ENCODE measurements around the gene TMEM62. TPM values are rescaled to one million over a fixed set of nuclear protein-coding genes. Genes with fewer than 3 reads are reported as not detected.
"Not testable (repeated sequence)": the region's sequence is repeated elsewhere in the genome, so short reads cannot be mapped to it uniquely, and the experiment has no call there.

TMEM62 gene
- total RNA-seq, 1 donor from 2014 or later, result 11.5 TPM

DNA sequence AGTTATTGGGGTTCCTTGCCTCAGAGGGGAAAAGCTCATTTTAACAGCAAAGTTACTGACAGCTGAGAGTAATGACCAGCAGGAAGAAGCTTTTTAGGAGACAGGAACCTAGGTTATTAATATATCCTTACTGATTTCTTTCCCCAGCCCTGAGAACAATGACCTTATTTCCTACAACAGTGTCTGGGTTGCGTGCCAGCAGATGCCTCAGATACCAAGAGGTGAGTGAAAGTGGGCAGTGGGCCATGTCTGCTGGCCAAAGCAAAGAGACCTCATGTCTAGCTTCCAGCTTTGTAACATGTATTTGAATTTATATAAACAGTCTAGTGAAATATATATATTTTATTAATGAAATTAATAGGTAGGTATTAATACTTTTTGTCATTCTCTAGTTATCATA lies 56.8 kb downstream of the TMEM62 start:
- no peak overlapping the region for H3K27ac Mint-ChIP-seq
- TF ChIP-seq, protein P1, sequence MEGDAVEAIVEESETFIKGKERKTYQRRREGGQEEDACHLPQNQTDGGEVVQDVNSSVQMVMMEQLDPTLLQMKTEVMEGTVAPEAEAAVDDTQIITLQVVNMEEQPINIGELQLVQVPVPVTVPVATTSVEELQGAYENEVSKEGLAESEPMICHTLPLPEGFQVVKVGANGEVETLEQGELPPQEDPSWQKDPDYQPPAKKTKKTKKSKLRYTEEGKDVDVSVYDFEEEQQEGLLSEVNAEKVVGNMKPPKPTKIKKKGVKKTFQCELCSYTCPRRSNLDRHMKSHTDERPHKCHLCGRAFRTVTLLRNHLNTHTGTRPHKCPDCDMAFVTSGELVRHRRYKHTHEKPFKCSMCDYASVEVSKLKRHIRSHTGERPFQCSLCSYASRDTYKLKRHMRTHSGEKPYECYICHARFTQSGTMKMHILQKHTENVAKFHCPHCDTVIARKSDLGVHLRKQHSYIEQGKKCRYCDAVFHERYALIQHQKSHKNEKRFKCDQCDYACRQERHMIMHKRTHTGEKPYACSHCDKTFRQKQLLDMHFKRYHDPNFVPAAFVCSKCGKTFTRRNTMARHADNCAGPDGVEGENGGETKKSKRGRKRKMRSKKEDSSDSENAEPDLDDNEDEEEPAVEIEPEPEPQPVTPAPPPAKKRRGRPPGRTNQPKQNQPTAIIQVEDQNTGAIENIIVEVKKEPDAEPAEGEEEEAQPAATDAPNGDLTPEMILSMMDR (conservative IDR thresholded peaks at IDR 0.05), result no peak
- DNase-seq (ENCODE audit: extremely low spot score, unreplicated experiment), result no peak
- peaks cover 16% of the 10 kb centered on the region for H3K36me3 Mint-ChIP-seq
- H3K27me3 Mint-ChIP-seq, result no peaks in the 10 kb centered on the region
- H3K4me3 Mint-ChIP-seq, result no peak overlapping the region
- peaks cover 4% of the 10 kb centered on the region for H3K4me1 Mint-ChIP-seq (ENCODE audit: unreplicated experiment)
- H3K9me3 Mint-ChIP-seq, result no peaks in the 10 kb centered on the region

DNA sequence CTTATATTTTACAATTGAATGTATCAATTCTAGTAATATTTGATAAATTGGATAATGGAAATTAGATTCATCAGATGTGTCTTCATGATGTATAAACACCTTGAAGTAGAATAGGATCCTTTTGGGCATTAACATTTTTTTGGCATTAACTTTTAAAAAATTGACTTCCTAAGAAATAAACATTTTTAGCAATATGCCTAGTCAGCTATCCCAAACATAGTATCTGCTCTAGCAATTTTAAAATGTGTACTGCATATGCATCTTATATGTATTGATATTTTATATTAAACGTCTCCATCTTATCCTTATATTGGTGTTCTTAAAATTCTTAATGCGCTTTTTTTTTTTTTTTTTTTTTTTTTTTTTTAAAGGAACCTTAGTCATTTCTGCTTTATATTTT lies 60.3 kb downstream of the TMEM62 start:
- no peaks in the 10 kb centered on the region for H3K27me3 Mint-ChIP-seq
- DNase-seq (ENCODE audit: extremely low spot score, unreplicated experiment), result no peak
- H3K4me3 Mint-ChIP-seq, result no peak overlapping the region
- peaks cover 33% of the 10 kb centered on the region for H3K36me3 Mint-ChIP-seq
- H3K4me1 Mint-ChIP-seq (ENCODE audit: unreplicated experiment), result no peaks in the 10 kb centered on the region
- peaks cover 8% of the 10 kb centered on the region for H3K9me3 Mint-ChIP-seq
- no peak overlapping the region for H3K27ac Mint-ChIP-seq
- TF ChIP-seq, protein P1 (conservative IDR thresholded peaks at IDR 0.05), result no peak

DNA sequence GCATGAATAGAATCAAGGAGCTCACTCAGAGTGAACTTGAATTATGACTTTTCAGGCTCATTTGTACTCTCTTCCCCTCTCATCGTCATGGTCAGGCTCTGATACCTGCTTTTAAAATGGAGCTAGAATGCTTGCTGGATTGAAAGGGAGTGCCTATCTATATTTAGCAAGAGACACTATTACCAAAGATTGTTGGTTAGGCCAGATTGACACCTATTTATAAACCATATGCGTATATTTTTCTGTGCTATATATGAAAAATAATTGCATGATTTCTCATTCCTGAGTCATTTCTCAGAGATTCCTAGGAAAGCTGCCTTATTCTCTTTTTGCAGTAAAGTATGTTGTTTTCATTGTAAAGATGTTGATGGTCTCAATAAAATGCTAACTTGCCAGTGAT lies 61.4 kb downstream of the TMEM62 start:
- H3K4me3 Mint-ChIP-seq, result no peak overlapping the region
- TF ChIP-seq, protein P1 (conservative IDR thresholded peaks at IDR 0.05), result no peak
- no peak overlapping the region for H3K27ac Mint-ChIP-seq
- H3K9me3 Mint-ChIP-seq, result peaks cover 8% of the 10 kb centered on the region
- H3K27me3 Mint-ChIP-seq, result no peaks in the 10 kb centered on the region
- H3K36me3 Mint-ChIP-seq, result peaks cover 29% of the 10 kb centered on the region
- H3K4me1 Mint-ChIP-seq (ENCODE audit: unreplicated experiment), result no peaks in the 10 kb centered on the region
- no peak for DNase-seq (ENCODE audit: extremely low spot score, unreplicated experiment)

DNA sequence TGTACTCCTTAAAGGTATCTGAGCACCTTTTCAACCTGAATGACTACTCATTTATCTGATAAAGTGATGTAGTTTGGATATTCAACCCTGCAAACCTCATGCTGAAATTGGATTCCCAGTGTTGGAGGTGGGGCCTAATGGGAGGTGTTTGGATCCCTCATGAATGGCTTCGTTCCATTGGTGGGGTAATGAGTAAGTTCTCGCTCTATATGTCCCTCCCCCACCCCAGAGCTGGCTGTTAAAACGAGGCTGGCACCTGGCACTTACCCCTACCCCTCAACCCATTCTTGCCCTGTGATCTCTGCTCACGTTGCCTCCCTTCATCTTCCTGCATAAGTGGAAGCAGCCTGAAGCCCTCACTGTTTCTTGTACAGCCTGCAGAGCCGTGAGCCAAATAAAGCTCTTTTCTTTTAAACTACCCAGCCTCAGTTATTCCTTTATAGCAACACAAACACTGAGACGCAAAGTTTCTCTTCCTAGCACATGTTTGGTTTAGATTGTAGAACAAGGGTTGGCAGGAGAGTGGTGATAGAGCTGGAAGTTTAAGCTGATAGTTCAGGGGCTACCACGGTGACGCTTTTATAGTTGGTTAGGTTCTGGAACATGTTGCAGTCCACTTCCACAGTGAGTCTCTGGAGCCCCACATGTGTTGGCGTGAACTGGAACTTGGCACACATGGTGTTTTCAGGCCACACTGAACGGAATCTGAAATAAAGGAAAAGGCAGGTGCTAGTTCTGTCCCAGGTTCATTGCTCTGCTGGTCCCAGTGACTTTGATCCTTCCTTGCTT lies 63.6 kb downstream of the TMEM62 start:
- no peak for DNase-seq (ENCODE audit: extremely low spot score, unreplicated experiment)
- Mint-ChIP-seq H3K27me3 (peaks cover under 1% of the 10 kb centered on the region), H3K4me3 (no peak overlapping the region), H3K9me3 (peaks cover 8% of the 10 kb centered on the region), H3K4me1 (ENCODE audit: unreplicated experiment) (no peaks in the 10 kb centered on the region), H3K36me3 (peaks cover 22% of the 10 kb centered on the region), H3K27ac (no peak overlapping the region)
- TF ChIP-seq, protein P1 (conservative IDR thresholded peaks at IDR 0.05), result no peak

DNA sequence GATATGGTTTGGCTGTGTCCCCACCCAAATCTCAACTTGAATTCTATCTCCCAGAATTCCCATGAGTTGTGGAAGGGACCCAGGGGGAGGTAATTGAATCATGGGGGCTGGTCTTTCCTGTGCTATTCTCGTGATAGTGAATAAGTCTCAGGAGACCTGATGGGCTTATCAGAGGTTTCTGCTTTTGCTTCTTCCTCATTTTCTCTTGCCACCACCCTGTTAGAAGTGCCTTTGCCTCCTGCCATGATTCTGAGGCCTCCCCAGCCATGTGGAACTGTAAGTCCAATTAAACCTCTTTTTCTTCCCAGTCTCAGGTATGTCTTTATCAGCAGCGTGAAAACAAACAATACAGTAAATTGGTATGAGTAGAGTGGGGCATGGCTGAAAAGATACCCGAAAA lies 64.4 kb downstream of the TMEM62 start:
- DNase-seq (ENCODE audit: extremely low spot score, unreplicated experiment); H3K27ac Mint-ChIP-seq; H3K27me3 Mint-ChIP-seq; H3K4me1 Mint-ChIP-seq (ENCODE audit: unreplicated experiment); H3K9me3 Mint-ChIP-seq; H3K4me3 Mint-ChIP-seq: not testable (repeated sequence)
- H3K36me3 Mint-ChIP-seq, result peaks cover 22% of the 10 kb centered on the region

DNA sequence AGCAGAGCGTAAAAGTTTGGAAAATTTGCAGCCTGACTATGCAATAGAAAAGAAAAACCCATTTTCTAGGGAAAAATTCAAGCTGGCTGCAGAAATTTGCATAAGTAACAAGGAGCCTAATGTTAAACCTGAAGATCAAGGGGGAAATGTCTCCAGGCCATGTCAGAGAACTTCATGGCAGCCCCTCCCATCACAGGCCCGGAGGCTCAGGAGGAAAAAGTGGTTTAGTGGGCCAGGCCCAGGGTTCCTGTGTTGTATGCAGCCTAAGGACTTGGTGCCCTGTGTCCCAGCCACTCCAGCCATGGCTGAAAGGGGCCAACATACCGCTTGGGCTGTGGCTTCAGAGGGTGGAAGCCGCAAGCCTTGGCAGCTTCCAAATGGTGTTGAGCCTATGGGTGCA lies 65.2 kb downstream of the TMEM62 start:
- peaks cover 22% of the 10 kb centered on the region for H3K36me3 Mint-ChIP-seq
- H3K27ac Mint-ChIP-seq; H3K4me1 Mint-ChIP-seq (ENCODE audit: unreplicated experiment); DNase-seq (ENCODE audit: extremely low spot score, unreplicated experiment); H3K4me3 Mint-ChIP-seq; H3K27me3 Mint-ChIP-seq; H3K9me3 Mint-ChIP-seq: not testable (repeated sequence)

Data from type B pancreatic cell (in vitro differentiated cells).